K562 (cell line): ENCODE measurements around the gene DYRK1A. TPM values are rescaled to one million over a fixed set of nuclear protein-coding genes. Genes with fewer than 3 reads are reported as not detected.
A peak's percentile ranks its signal among the peaks of the same experiment; 100 is the strongest.

Experiments
- ARHGAP35 ChIP-seq: fragments of 450-650 bp; IDR thresholded peaks from 2 replicates; pipeline ENCODE4 v1.6.1; 2018; ENCODE audit not compliant: partially characterized antibody
- ARNT ChIP-seq, 2 experiments: fragments of 450-650 bp; IDR thresholded peaks; 2 replicates each; pipeline ENCODE4 v1.6.1; 2016; ENCODE audit warnings: mild to moderate bottlenecking in 1 of 2
- BDP1 ChIP-seq: IDR thresholded peaks from 3 replicates; pipeline ENCODE4 v1.6.1; 2011; ENCODE audit not compliant: insufficient read length, insufficient read depth
- BRF1 ChIP-seq: IDR thresholded peaks from 3 replicates; pipeline ENCODE4 v1.6.1; 2011; ENCODE audit warnings: borderline replicate concordance, mild to moderate bottlenecking; ENCODE audit not compliant: insufficient read length; ENCODE audit errors: extremely low read depth
- CBX3 ChIP-seq, 2 experiments: IDR thresholded peaks; 1 replicate in 1 of 2; 2 replicates in 1 of 2; pipeline ENCODE4 v1.6.1; 2012; ENCODE audit warnings: inconsistent platforms in 2 of 2, low read length in 2 of 2, borderline replicate concordance in 1 of 2, control low read depth in 1 of 2
- FOXK1 ChIP-seq: sonication (generic); formaldehyde crosslinking; IDR thresholded peaks from 2 replicates; pipeline ENCODE4 v1.8.0; 2022; ENCODE audit warnings: missing genetic modification reagents, mild to moderate bottlenecking, borderline replicate concordance
- GABPA ChIP-seq: fragments of 200-800 bp; sonication (Bioruptor generic); conservative IDR thresholded peaks from 2 replicates; pipeline ENCODE4 v1.6.1; 2016; ENCODE audit warnings: low read depth, missing genetic modification characterization, missing compliant biosample characterization
- MIER1 ChIP-seq: fragments of 450-650 bp; IDR thresholded peaks from 2 replicates; pipeline ENCODE4 v1.6.1; 2016; ENCODE audit warnings: antibody characterized with exemption, mild to moderate bottlenecking, low read depth
- MXI1 ChIP-seq: IDR thresholded peaks from 2 replicates; pipeline ENCODE4 v1.6.1; 2011; ENCODE audit warnings: low read depth, mild to moderate bottlenecking, improper control_type of control experiment, low read length
- NELFE ChIP-seq: IDR thresholded peaks from 2 replicates; pipeline ENCODE4 v1.6.1; 2011; ENCODE audit warnings: mild to moderate bottlenecking; ENCODE audit not compliant: insufficient read depth, insufficient read length
- NFXL1 ChIP-seq: fragments of 450-650 bp; formaldehyde crosslinking; IDR thresholded peaks from 2 replicates; pipeline ENCODE4 v1.4.0; 2021; ENCODE audit warnings: mild to moderate bottlenecking
- NR2C1 ChIP-seq, 2 experiments: fragments of 450-650 bp; IDR thresholded peaks; 2 replicates each; pipeline ENCODE4 v1.6.1; 2017; ENCODE audit warnings: mild to moderate bottlenecking in 2 of 2, antibody characterized with exemption in 1 of 2, inconsistent platforms in 1 of 2, missing compliant biosample characterization in 1 of 2, missing genetic modification characterization in 1 of 2
- PURB ChIP-seq: sonication (generic); formaldehyde crosslinking; IDR thresholded peaks from 2 replicates; pipeline ENCODE4 v1.9.0; 2021; ENCODE audit warnings: low read depth, mild to moderate bottlenecking, missing genetic modification reagents
- SIN3A ChIP-seq, 2 experiments: fragments of 150-350 bp in 1 of 2; IDR thresholded peaks; 2 replicates each; pipeline ENCODE4 v1.6.1; 2011 to 2016; ENCODE audit warnings: borderline replicate concordance in 2 of 2, low read depth in 2 of 2, low read length in 2 of 2, mild to moderate bottlenecking in 2 of 2, moderate library complexity in 2 of 2; ENCODE audit not compliant: control insufficient read depth in 1 of 2
- TAF9B ChIP-seq: fragments of 450-650 bp; IDR thresholded peaks from 2 replicates; pipeline ENCODE4 v1.6.1; 2018; ENCODE audit warnings: mild to moderate bottlenecking; ENCODE audit not compliant: partially characterized antibody
- TBL1XR1 ChIP-seq, 2 experiments: IDR thresholded peaks; 2 replicates each; pipeline ENCODE4 v1.6.1; 2012; ENCODE audit warnings: improper control_type of control experiment in 2 of 2, low read length in 2 of 2, mild to moderate bottlenecking in 1 of 2
- ZFP36 ChIP-seq: fragments of 150-350 bp; IDR thresholded peaks from 2 replicates; pipeline ENCODE4 v1.6.1; 2018; ENCODE audit warnings: low read length, low read depth; ENCODE audit not compliant: partially characterized antibody
- ZNF263 ChIP-seq: sonication (generic); formaldehyde crosslinking; IDR thresholded peaks from 2 replicates; pipeline ENCODE4 v1.8.0; 2022; ENCODE audit warnings: mild to moderate bottlenecking, missing genetic modification reagents, borderline replicate concordance
- ZNF311 ChIP-seq: fragments of 250-450 bp; sonication (Bioruptor Pico); IDR thresholded peaks from 2 replicates; pipeline ENCODE4 v1.4.0; 2020; ENCODE audit warnings: mild to moderate bottlenecking, moderate library complexity
- ZNF75A ChIP-seq: fragments of 450-650 bp; formaldehyde crosslinking; IDR thresholded peaks from 2 replicates; pipeline ENCODE4 v1.4.0; 2020; ENCODE audit warnings: mild to moderate bottlenecking
- polyA plus RNA-seq, 8 experiments: library from polyadenylated mRNA; depleted of rRNA in 4 of 8; stranded (reverse) in 5 of 8; unstranded in 3 of 8; fragments of >200 nt; fragmentation: Nextera tagmentation in 2 of 8; fragmentation: Illumina TruSeq in 1 of 8; extraction: Ambion mirVana in 2 of 8; extraction: Trizol in 1 of 8; gene quantifications; 2 replicates each; pipeline versions ENCODE4 v1.2.1 to v1.2.3, GENCODE V29; 2011 to 2014; ENCODE audit warnings: inconsistent platforms in 1 of 8, missing spikeins in 1 of 8
- total RNA-seq, 7 experiments: library from RNA; depleted of rRNA in 6 of 7; stranded (reverse); fragments of >200 nt in 6 of 7; fragmentation: Illumina TruSeq in 2 of 7; extraction: Trizol in 2 of 7; gene quantifications; 2 replicates each; pipeline versions ENCODE4 v1.2.1 to v1.2.3, GENCODE V29; 2011 to 2021; ENCODE audit warnings: low replicate concordance in 1 of 7
- TF ChIP-seq, protein P1 (sequence below): sonication (generic); formaldehyde crosslinking; IDR thresholded peaks from 2 replicates; pipeline ENCODE4 v1.8.0; 2022; ENCODE audit warnings: mild to moderate bottlenecking, missing genetic modification reagents
- TF ChIP-seq, protein P2 (sequence below): fragments of 200-800 bp; sonication (Bioruptor generic); IDR thresholded peaks from 2 replicates; pipeline ENCODE4 v1.6.1; 2017; ENCODE audit warnings: missing genetic modification characterization, missing compliant biosample characterization
- TF ChIP-seq, protein P3 (sequence below): fragments of 250-450 bp; sonication (Bioruptor Pico); IDR thresholded peaks from 2 replicates; pipeline ENCODE4 v1.8.0; 2021; ENCODE audit warnings: moderate library complexity, mild to moderate bottlenecking, inconsistent platforms
- TF ChIP-seq, protein P4 (sequence below): fragments of 250-450 bp; sonication (Bioruptor Pico); IDR thresholded peaks from 2 replicates; pipeline ENCODE4 v1.5.0; 2021

Gene DYRK1A
- total and polyA plus RNA-seq, 9 of the 15 experiments (the other 6 are each of a cell fraction or from before 2014, with no cell fraction given) = 3.7 to 64.8 (median 42.3) TPM

DNA sequence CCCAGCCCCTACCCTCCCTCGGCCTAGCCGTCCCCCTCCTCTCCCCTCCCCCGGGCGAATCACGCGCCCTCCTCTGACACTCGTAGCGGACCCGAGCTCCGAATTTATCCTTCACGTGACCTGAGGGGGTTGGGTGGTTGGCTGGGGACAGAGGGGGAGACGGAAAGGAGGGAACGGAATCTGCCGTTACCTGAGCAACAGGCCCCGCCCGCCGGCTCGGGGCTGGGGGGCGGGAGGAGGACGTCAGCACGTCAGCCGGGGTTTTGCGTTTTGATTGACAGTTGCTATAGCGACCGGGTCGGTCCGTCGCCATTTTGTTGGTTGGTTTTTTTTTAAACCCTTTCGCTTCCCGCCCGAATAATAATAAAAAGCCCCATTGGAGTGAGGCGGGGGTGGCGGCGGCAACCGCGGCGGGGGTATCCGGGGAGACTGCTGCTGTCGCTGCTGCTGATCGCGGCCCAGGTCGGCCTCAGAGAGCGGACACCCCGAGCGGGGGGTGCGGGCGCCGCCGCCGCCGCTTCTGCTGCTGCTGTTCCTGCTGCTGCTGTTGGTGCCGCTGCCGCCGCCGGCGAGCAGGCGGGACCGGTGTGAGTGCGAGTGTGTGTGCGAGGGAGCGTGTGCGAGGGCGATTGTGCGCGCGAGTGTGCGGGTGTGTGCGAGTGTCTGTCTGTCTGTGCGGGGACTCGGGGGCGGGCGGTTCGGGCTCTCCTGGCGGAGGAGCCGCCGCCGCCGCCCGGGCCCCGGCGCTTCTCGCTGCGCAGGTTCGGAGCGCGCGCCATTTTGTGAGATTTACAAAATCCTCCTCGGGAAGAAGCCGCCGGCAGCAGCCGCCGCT lies at the start of gene DYRK1A (continued):
- TF ChIP-seq, protein P1, sequence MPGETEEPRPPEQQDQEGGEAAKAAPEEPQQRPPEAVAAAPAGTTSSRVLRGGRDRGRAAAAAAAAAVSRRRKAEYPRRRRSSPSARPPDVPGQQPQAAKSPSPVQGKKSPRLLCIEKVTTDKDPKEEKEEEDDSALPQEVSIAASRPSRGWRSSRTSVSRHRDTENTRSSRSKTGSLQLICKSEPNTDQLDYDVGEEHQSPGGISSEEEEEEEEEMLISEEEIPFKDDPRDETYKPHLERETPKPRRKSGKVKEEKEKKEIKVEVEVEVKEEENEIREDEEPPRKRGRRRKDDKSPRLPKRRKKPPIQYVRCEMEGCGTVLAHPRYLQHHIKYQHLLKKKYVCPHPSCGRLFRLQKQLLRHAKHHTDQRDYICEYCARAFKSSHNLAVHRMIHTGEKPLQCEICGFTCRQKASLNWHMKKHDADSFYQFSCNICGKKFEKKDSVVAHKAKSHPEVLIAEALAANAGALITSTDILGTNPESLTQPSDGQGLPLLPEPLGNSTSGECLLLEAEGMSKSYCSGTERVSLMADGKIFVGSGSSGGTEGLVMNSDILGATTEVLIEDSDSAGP (CRISPR knock-in tag) = 0 out of 2 replicates have a peak, but pooled peaks have one; percentile 44
- TF ChIP-seq TAF9B = peak; percentile 45
- TF ChIP-seq, protein P2, sequence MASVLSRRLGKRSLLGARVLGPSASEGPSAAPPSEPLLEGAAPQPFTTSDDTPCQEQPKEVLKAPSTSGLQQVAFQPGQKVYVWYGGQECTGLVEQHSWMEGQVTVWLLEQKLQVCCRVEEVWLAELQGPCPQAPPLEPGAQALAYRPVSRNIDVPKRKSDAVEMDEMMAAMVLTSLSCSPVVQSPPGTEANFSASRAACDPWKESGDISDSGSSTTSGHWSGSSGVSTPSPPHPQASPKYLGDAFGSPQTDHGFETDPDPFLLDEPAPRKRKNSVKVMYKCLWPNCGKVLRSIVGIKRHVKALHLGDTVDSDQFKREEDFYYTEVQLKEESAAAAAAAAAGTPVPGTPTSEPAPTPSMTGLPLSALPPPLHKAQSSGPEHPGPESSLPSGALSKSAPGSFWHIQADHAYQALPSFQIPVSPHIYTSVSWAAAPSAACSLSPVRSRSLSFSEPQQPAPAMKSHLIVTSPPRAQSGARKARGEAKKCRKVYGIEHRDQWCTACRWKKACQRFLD (CRISPR knock-in tag) = no peak
- TF ChIP-seq MIER1 = no peak
- TF ChIP-seq NFXL1 = no peak
- TF ChIP-seq BDP1 = no peak
- TF ChIP-seq MXI1 = peak; percentile 99
- peak in 1 of 2 experiments; percentile 55; a peak in 1 of 4 replicates for TF ChIP-seq TBL1XR1 (IDR thresholded peaks at IDR 0.05; ENCODE audit: low read length in 2 of 2)
- TF ChIP-seq, protein P3, sequence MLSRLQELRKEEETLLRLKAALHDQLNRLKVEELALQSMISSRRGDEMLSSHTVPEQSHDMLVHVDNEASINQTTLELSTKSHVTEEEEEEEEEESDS = no peak
- no peak for TF ChIP-seq PURB (CRISPR knock-in tag)
- peak; percentile 57; the same call in 1 of the 2 replicates for TF ChIP-seq FOXK1 (CRISPR knock-in tag)
- TF ChIP-seq, protein P4, sequence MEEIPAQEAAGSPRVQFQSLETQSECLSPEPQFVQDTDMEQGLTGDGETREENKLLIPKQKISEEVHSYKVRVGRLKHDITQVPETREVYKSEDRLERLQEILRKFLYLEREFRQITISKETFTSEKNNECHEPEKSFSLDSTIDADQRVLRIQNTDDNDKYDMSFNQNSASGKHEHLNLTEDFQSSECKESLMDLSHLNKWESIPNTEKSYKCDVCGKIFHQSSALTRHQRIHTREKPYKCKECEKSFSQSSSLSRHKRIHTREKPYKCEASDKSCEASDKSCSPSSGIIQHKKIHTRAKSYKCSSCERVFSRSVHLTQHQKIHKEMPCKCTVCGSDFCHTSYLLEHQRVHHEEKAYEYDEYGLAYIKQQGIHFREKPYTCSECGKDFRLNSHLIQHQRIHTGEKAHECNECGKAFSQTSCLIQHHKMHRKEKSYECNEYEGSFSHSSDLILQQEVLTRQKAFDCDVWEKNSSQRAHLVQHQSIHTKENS = no peak
- TF ChIP-seq CBX3 (IDR thresholded peaks at IDR 0.05; ENCODE audit: borderline replicate concordance in 1 of 2, low read length in 2 of 2) = no peak
- TF ChIP-seq ZNF263 = no peak
- no peak for TF ChIP-seq NELFE
- no peak for TF ChIP-seq ARNT (IDR thresholded peaks at IDR 0.05)
- TF ChIP-seq NR2C1 (IDR thresholded peaks at IDR 0.05) = no peak
- no peak for TF ChIP-seq NR2C1 (tag; IDR thresholded peaks at IDR 0.05)
- no peak for TF ChIP-seq ZNF75A (CRISPR knock-in tag)
- no peak for TF ChIP-seq BRF1
- peak; percentile 83 for TF ChIP-seq GABPA (tag)
- TF ChIP-seq SIN3A (IDR thresholded peaks at IDR 0.05; ENCODE audit: borderline replicate concordance in 2 of 2, control insufficient read depth in 1 of 2, low read depth in 2 of 2, low read length in 2 of 2) = peak; percentile 65 to 81; a peak in 2 of 4 replicates
- no peak for TF ChIP-seq ZNF311 (CRISPR knock-in tag)
- no peak for TF ChIP-seq ARHGAP35
- no peak for TF ChIP-seq ZFP36
